ENCODE data around the gene CPLX1.

Gene CPLX1

GRCh38 chr4:751676-752075, 74.3 kb downstream of the CPLX1 start:
- no peak for TF ChIP-seq CTCF (IDR thresholded peaks at IDR 0.05; ENCODE audit: low read depth, low read length, missing control alignments)
- Histone ChIP-seq H3K36me3 (replicated peaks) (peaks cover 14% of the 10 kb centered on the region), H3K27me3 (replicated peaks) (no peaks in the 10 kb centered on the region), H3K4me3 (ENCODE audit: low read depth, low read length) (no peak overlapping the region), H3K27ac (peak overlapping the region; percentile 38)
- DNase-seq = peak; percentile 49
- in situ Hi-C loops (cut with HindIII; ENCODE audit: low pct_ligation_motif_present, low sequenced_read_pairs) = no loop called here

GRCh38 chr4:749698-750666, 75.9 kb downstream of the CPLX1 start:
- no peaks in the 10 kb centered on the region for H3K27me3 ChIP-seq (replicated peaks)
- peaks cover 14% of the 10 kb centered on the region for H3K36me3 ChIP-seq (replicated peaks)
- H3K27ac ChIP-seq = peak overlapping the region; percentile 75
- DNase-seq = peak; percentile 48
- no peak for TF ChIP-seq CTCF (IDR thresholded peaks at IDR 0.05; ENCODE audit: low read depth, low read length, missing control alignments)
- no peak overlapping the region for H3K4me3 ChIP-seq (ENCODE audit: low read depth, low read length)
- in situ Hi-C loops (cut with HindIII; ENCODE audit: low pct_ligation_motif_present, low sequenced_read_pairs) = no loop called here

- Histone ChIP-seq H3K36me3 (replicated peaks) (peaks cover 8% of the 10 kb centered on the region), H3K27ac (no peak overlapping the region), H3K4me3 (ENCODE audit: low read depth, low read length) (no peak overlapping the region), H3K27me3 (replicated peaks) (no peaks in the 10 kb centered on the region)
- TF ChIP-seq CTCF (IDR thresholded peaks at IDR 0.05; ENCODE audit: low read depth, low read length, missing control alignments) = no peak
- in situ Hi-C loops (cut with HindIII; ENCODE audit: low pct_ligation_motif_present, low sequenced_read_pairs) = no loop called here
- no peak for DNase-seq
Measured at GRCh38 chr4:748461-748860, 77.5 kb downstream of the CPLX1 start.

GRCh38 chr4:747546-748170, 78.3 kb downstream of the CPLX1 start:
- Histone ChIP-seq H3K27me3 (replicated peaks) (no peaks in the 10 kb centered on the region), H3K36me3 (replicated peaks) (peaks cover 8% of the 10 kb centered on the region), H3K4me3 (ENCODE audit: low read depth, low read length) (no peak overlapping the region), H3K27ac (no peak overlapping the region)
- in situ Hi-C loops (cut with HindIII; ENCODE audit: low pct_ligation_motif_present, low sequenced_read_pairs) = no loop called here
- no peak for DNase-seq
- no peak for TF ChIP-seq CTCF (IDR thresholded peaks at IDR 0.05; ENCODE audit: low read depth, low read length, missing control alignments)

- DNase-seq = no peak
- peak overlapping the region; percentile 38 for H3K27ac ChIP-seq
- no peak for TF ChIP-seq CTCF (IDR thresholded peaks at IDR 0.05; ENCODE audit: low read depth, low read length, missing control alignments)
- in situ Hi-C loops (cut with HindIII; ENCODE audit: low pct_ligation_motif_present, low sequenced_read_pairs) = no loop called here
- no peaks in the 10 kb centered on the region for H3K27me3 ChIP-seq (replicated peaks)
- H3K4me3 ChIP-seq (ENCODE audit: low read depth, low read length) = no peak overlapping the region
- H3K36me3 ChIP-seq (replicated peaks) = peaks cover 33% of the 10 kb centered on the region
Measured at GRCh38 chr4:744212-744841, 81.6 kb downstream of the CPLX1 start.

All from brain microvascular endothelial cell (primary cell).